ENCODE data around the gene TRIOBP.

The TRIOBP gene, protein sequence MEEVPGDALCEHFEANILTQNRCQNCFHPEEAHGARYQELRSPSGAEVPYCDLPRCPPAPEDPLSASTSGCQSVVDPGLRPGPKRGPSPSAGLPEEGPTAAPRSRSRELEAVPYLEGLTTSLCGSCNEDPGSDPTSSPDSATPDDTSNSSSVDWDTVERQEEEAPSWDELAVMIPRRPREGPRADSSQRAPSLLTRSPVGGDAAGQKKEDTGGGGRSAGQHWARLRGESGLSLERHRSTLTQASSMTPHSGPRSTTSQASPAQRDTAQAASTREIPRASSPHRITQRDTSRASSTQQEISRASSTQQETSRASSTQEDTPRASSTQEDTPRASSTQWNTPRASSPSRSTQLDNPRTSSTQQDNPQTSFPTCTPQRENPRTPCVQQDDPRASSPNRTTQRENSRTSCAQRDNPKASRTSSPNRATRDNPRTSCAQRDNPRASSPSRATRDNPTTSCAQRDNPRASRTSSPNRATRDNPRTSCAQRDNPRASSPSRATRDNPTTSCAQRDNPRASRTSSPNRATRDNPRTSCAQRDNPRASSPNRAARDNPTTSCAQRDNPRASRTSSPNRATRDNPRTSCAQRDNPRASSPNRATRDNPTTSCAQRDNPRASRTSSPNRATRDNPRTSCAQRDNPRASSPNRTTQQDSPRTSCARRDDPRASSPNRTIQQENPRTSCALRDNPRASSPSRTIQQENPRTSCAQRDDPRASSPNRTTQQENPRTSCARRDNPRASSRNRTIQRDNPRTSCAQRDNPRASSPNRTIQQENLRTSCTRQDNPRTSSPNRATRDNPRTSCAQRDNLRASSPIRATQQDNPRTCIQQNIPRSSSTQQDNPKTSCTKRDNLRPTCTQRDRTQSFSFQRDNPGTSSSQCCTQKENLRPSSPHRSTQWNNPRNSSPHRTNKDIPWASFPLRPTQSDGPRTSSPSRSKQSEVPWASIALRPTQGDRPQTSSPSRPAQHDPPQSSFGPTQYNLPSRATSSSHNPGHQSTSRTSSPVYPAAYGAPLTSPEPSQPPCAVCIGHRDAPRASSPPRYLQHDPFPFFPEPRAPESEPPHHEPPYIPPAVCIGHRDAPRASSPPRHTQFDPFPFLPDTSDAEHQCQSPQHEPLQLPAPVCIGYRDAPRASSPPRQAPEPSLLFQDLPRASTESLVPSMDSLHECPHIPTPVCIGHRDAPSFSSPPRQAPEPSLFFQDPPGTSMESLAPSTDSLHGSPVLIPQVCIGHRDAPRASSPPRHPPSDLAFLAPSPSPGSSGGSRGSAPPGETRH (N-terminal part only)

DNA sequence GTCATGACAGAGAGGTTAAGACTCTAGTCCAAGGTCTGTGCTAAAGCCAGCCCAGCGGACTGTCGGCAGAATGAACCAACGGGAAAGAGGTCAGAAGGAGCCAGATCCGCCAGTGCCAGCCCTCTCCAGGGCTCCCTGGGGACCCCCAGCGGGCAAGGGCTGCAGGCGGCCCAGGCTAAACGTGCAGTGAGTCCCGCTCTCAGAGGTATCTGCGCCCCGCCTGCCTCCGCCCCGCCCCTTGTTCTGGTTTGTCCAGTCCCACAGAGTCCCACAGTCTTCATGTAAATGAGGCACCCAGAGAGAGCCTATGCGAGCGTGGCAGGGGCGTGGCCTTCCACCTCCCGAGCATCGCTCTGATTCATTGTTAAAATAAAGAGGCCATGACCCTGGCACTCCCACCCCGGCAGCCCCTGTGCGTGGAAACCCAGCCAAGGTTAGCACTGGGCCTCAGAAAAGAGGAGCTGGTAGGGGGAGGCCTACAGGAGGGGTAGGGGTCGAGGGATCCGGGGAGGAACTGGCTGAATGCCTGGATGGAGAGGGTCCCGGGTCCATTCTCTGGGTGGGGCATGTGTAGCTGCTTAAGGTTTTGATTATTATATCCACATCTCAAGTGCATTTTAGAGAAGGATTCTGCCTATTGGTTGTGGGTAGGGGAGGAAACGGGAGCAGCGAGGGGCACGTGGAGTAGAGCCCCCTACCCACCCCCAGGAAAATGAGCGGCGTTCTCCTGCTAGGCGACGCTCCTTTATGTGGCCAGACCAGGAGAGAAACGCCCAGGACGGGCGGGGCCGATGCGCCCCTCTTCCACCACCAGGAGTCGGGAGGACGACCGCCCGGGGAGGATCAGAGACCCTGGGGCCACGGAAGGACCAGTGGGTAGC lies at the start of gene TRIOBP:
TSS of gene TRIOBP (plus strand) at position 392 of the 881 bp plus-strand sequence. CDS start 4,318 bp downstream, outside the sequence.
- ChIA-PET CTCF (interaction anchor here (0.6 to 3.1 kb wide), 8 partner anchors 9 to 131 kb away, joined by 3 to 13 read pairs (median 4); no protein-coding TSS in a partner anchor), POLR2A (interaction anchor here (0.8 to 1.6 kb wide), 2 partner anchors 10 to 39 kb away, joined by 3 to 11 read pairs; partner anchors contain the start of gene NOL12)
- Histone ChIP-seq H3K4me1 (ENCODE audit: control insufficient read depth, insufficient read depth, low read length) (peaks cover 6% of the 10 kb centered on the region), H3K9me3 (ENCODE audit: control insufficient read depth, insufficient read depth, low read depth, low read length) (no peaks in the 10 kb centered on the region), H3K36me3 (ENCODE audit: control insufficient read depth in 2 of 2, insufficient read depth in 1 of 2, low read length in 2 of 2) (peaks cover 10 to 20% of the 10 kb centered on the region in 2 experiments; a peak in 2 of 3 replicates), H3K4me3 (ENCODE audit: low read depth, low read length) (no peak within 1 kb of the TSS), H3K27ac (ENCODE audit: extremely low read depth, low read depth, low read length) (no peak within 1 kb of the TSS)
- peak; percentile 56 for TF ChIP-seq PATZ1 (tag by site-specific recombination; IDR thresholded peaks at IDR 0.05)
- TF ChIP-seq ZBTB1 (tag by site-specific recombination; IDR thresholded peaks at IDR 0.05), result no peak
- no peak for TF ChIP-seq ZNF785 (tag by site-specific recombination; IDR thresholded peaks at IDR 0.05)
- peak; percentile 80; the same call in 1 of the 2 replicates for TF ChIP-seq KLF9 (tag by site-specific recombination; IDR thresholded peaks at IDR 0.05; ENCODE audit: low read depth)
- peak; percentile 75 for TF ChIP-seq SP2 (tag by site-specific recombination; IDR thresholded peaks at IDR 0.05)
- TF ChIP-seq ZNF423 (tag by site-specific recombination; IDR thresholded peaks at IDR 0.05), result peak; percentile 89
- TF ChIP-seq KLF10 (tag by site-specific recombination; IDR thresholded peaks at IDR 0.05), result 0 out of 2 replicates have a peak, but pooled peaks have one; percentile 20
- TF ChIP-seq, protein P1, sequence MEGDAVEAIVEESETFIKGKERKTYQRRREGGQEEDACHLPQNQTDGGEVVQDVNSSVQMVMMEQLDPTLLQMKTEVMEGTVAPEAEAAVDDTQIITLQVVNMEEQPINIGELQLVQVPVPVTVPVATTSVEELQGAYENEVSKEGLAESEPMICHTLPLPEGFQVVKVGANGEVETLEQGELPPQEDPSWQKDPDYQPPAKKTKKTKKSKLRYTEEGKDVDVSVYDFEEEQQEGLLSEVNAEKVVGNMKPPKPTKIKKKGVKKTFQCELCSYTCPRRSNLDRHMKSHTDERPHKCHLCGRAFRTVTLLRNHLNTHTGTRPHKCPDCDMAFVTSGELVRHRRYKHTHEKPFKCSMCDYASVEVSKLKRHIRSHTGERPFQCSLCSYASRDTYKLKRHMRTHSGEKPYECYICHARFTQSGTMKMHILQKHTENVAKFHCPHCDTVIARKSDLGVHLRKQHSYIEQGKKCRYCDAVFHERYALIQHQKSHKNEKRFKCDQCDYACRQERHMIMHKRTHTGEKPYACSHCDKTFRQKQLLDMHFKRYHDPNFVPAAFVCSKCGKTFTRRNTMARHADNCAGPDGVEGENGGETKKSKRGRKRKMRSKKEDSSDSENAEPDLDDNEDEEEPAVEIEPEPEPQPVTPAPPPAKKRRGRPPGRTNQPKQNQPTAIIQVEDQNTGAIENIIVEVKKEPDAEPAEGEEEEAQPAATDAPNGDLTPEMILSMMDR (tag by site-specific recombination; IDR thresholded peaks at IDR 0.05), result peak; percentile 73
- peak; percentile 39; the same call in 1 of the 2 replicates for TF ChIP-seq BCL11A (tag by site-specific recombination; IDR thresholded peaks at IDR 0.05; ENCODE audit: low read depth)
- TF ChIP-seq KLF1 (tag by site-specific recombination; IDR thresholded peaks at IDR 0.05), result peak; percentile 60; the same call in 1 of the 2 replicates
- no peak for TF ChIP-seq ZNF707 (tag by site-specific recombination; IDR thresholded peaks at IDR 0.05)
- TF ChIP-seq ZIC2 (tag by site-specific recombination; IDR thresholded peaks at IDR 0.05), result peak; percentile 85
- TF ChIP-seq HIC1 (tag by site-specific recombination; IDR thresholded peaks at IDR 0.05), result peak; percentile 75; the same call in 1 of the 2 replicates
- peak; percentile 41; the same call in 1 of the 2 replicates for TF ChIP-seq SP7 (tag by site-specific recombination; IDR thresholded peaks at IDR 0.05)
- TF ChIP-seq ZBTB17 (tag by site-specific recombination; IDR thresholded peaks at IDR 0.05), result peak; percentile 81
- 0 out of 2 replicates have a peak, but pooled peaks have one; percentile 23 for TF ChIP-seq KLF16 (tag by site-specific recombination; IDR thresholded peaks at IDR 0.05)
- TF ChIP-seq ZNF660 (tag by site-specific recombination; IDR thresholded peaks at IDR 0.05), result no peak
- TF ChIP-seq PRDM10 (tag by site-specific recombination; IDR thresholded peaks at IDR 0.05), result peak; percentile 87
- peak; percentile 61; the same call in 1 of the 2 replicates for TF ChIP-seq IKZF3 (tag by site-specific recombination; IDR thresholded peaks at IDR 0.05)
- TF ChIP-seq, protein P2, sequence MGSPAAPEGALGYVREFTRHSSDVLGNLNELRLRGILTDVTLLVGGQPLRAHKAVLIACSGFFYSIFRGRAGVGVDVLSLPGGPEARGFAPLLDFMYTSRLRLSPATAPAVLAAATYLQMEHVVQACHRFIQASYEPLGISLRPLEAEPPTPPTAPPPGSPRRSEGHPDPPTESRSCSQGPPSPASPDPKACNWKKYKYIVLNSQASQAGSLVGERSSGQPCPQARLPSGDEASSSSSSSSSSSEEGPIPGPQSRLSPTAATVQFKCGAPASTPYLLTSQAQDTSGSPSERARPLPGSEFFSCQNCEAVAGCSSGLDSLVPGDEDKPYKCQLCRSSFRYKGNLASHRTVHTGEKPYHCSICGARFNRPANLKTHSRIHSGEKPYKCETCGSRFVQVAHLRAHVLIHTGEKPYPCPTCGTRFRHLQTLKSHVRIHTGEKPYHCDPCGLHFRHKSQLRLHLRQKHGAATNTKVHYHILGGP (tag by site-specific recombination; IDR thresholded peaks at IDR 0.05), result no peak

Measured in HEK293 (cell line).